ENCODE results near the gene ATP12A.

Gene ATP12A

DNA sequence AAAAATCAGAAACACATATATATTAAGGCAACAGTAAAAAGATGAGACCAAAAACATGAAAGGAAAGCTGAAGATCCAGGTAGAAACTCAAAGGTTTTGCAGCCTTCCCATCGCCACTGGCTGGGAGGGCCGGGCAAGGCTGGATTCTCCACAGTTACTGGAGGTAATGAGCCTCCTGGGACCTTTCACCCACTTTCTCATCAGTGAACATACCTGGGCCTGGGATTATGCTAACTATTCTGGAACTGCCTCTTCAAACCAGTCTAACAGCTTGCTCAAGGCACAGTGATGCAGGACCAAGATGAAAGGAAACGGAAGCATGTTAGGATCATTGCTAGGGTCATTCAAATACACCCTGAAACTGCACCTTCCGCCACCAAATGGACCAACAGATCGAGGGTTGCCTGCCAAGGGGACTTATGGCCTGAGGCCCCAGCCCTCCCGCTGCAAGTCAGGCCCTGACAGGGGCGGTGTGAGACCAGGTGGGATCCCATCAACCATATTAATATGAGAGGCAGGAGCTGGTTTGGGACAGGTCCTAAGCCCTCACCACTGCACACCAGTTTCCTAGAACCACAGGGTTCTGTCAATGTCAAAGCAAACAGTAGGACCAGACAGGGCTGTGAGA is 28.4 kb upstream of the ATP12A start:
- Histone ChIP-seq H3K4me3 (IDR thresholded peaks at IDR 0.05; ENCODE audit: insufficient read depth, low read depth, low read length) (no peak overlapping the region), H3K9ac (no peak overlapping the region), H4K20me1 (ENCODE audit: insufficient read depth) (no peaks in the 10 kb centered on the region), H3K27ac (no peak overlapping the region), H3K4me2 (no peak overlapping the region), H3K4me1 (ENCODE audit: low read depth, poor library complexity, severe bottlenecking) (no peaks in the 10 kb centered on the region), H2AFZ (ENCODE audit: low read depth) (no peak overlapping the region), H3K36me3 (ENCODE audit: insufficient read depth) (no peaks in the 10 kb centered on the region), H3K27me3 (ENCODE audit: insufficient read depth, low read depth) (no peaks in the 10 kb centered on the region), H3K79me2 (ENCODE audit: insufficient read depth, low read depth) (no peaks in the 10 kb centered on the region)
- TF ChIP-seq, protein P1, sequence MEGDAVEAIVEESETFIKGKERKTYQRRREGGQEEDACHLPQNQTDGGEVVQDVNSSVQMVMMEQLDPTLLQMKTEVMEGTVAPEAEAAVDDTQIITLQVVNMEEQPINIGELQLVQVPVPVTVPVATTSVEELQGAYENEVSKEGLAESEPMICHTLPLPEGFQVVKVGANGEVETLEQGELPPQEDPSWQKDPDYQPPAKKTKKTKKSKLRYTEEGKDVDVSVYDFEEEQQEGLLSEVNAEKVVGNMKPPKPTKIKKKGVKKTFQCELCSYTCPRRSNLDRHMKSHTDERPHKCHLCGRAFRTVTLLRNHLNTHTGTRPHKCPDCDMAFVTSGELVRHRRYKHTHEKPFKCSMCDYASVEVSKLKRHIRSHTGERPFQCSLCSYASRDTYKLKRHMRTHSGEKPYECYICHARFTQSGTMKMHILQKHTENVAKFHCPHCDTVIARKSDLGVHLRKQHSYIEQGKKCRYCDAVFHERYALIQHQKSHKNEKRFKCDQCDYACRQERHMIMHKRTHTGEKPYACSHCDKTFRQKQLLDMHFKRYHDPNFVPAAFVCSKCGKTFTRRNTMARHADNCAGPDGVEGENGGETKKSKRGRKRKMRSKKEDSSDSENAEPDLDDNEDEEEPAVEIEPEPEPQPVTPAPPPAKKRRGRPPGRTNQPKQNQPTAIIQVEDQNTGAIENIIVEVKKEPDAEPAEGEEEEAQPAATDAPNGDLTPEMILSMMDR (conservative IDR thresholded peaks at IDR 0.05; ENCODE audit: low read depth, low read length): no peak

DNA sequence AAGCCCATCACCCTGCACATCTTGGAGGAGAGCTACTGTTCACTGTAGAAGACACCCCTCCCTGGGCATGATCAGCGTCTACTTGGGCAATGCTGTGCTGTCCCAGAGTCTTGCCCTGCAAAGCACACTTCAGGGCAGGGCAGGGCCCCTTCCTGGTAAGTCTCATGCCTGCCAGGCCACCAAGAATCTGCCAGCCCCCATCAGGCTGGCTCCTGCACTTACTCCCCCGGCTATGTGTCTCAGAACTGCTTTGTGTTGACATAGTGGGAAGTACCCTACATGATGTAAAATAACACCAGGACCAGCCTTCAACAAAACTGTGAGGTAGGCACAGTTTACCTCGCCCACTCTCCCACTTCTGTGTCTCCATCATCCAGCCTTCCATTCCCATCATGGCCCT is 27.8 kb upstream of the ATP12A start:
- Histone ChIP-seq H3K9ac (no peak overlapping the region), H3K36me3 (ENCODE audit: insufficient read depth) (no peaks in the 10 kb centered on the region), H3K79me2 (ENCODE audit: insufficient read depth, low read depth) (no peaks in the 10 kb centered on the region), H4K20me1 (ENCODE audit: insufficient read depth) (no peaks in the 10 kb centered on the region), H3K27me3 (ENCODE audit: insufficient read depth, low read depth) (no peaks in the 10 kb centered on the region), H3K4me3 (IDR thresholded peaks at IDR 0.05; ENCODE audit: insufficient read depth, low read depth, low read length) (no peak overlapping the region), H2AFZ (ENCODE audit: low read depth) (no peak overlapping the region), H3K4me2 (no peak overlapping the region), H3K4me1 (ENCODE audit: low read depth, poor library complexity, severe bottlenecking) (no peaks in the 10 kb centered on the region), H3K27ac (no peak overlapping the region)
- TF ChIP-seq, protein P1 (conservative IDR thresholded peaks at IDR 0.05; ENCODE audit: low read depth, low read length): no peak

DNA sequence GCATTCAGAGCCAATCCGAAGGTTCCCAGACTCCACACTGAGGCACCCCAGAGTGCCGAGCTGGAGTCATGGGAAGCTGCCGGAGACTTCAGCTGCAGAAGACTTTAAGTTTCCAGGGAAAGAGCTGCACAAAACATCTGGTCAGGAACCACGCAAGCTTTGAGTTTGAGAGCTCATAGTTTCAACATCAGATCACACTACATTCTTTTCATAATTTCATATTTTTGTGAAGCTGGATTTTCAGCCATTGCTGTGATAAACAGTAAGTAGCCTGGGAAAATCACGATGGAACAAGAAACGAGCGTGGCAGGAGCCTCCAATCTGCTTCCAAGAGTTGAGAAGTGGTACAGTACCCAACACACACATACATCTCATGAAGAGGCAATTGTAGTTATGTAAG is 25.5 kb upstream of the ATP12A start:
- Histone ChIP-seq H4K20me1 (ENCODE audit: insufficient read depth) (no peaks in the 10 kb centered on the region), H3K36me3 (ENCODE audit: insufficient read depth) (no peaks in the 10 kb centered on the region), H3K4me2 (no peak overlapping the region), H3K4me1 (ENCODE audit: low read depth, poor library complexity, severe bottlenecking) (no peaks in the 10 kb centered on the region), H2AFZ (ENCODE audit: low read depth) (no peak overlapping the region), H3K27ac (no peak overlapping the region), H3K4me3 (IDR thresholded peaks at IDR 0.05; ENCODE audit: insufficient read depth, low read depth, low read length) (no peak overlapping the region), H3K79me2 (ENCODE audit: insufficient read depth, low read depth) (no peaks in the 10 kb centered on the region), H3K27me3 (ENCODE audit: insufficient read depth, low read depth) (no peaks in the 10 kb centered on the region), H3K9ac (no peak overlapping the region)
- TF ChIP-seq, protein P1 (conservative IDR thresholded peaks at IDR 0.05; ENCODE audit: low read depth, low read length): no peak

DNA sequence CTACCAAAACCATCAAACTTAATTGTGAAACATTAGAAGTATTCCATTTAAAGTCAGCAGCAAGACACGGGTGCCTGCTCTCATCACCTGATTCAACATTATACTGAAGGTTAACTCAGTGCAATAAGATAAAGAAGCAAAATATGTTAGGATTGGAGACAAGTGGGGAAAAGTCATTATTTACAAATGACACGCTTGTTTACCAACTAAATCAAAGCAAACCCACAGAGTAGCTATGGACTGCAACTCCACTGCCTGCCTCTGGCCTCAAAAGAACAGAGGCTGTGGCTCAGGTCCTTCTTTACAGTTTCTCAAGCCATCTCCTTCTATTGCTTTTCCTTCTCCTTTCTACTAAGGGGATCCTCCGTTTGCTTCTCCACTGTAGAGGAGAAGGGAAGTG is 21.0 kb upstream of the ATP12A start:
- Histone ChIP-seq H3K79me2 (ENCODE audit: insufficient read depth, low read depth) (no peaks in the 10 kb centered on the region), H3K36me3 (ENCODE audit: insufficient read depth) (no peaks in the 10 kb centered on the region), H3K4me1 (ENCODE audit: low read depth, poor library complexity, severe bottlenecking) (no peaks in the 10 kb centered on the region), H2AFZ (ENCODE audit: low read depth) (no peak overlapping the region), H4K20me1 (ENCODE audit: insufficient read depth) (no peaks in the 10 kb centered on the region), H3K27ac (no peak overlapping the region), H3K27me3 (ENCODE audit: insufficient read depth, low read depth) (no peaks in the 10 kb centered on the region), H3K4me3 (IDR thresholded peaks at IDR 0.05; ENCODE audit: insufficient read depth, low read depth, low read length) (no peak overlapping the region), H3K4me2 (no peak overlapping the region), H3K9ac (no peak overlapping the region)
- TF ChIP-seq, protein P1 (conservative IDR thresholded peaks at IDR 0.05; ENCODE audit: low read depth, low read length): no peak
